HG02973 (cell line): Measurements from ENCODE around the gene PTPRN2.
"Not testable (repeated sequence)": the region's sequence is repeated elsewhere in the genome, so short reads cannot be mapped to it uniquely, and the experiment has no call there.

Source experiments
- ATAC-seq: cut with Tn5 transposase; IDR thresholded peaks from one replicate; pipeline ENCODE4 v1.9.1; 2021; ENCODE audit warnings: moderate library complexity; ENCODE audit not compliant: unreplicated experiment

The PTPRN2 gene

DNA sequence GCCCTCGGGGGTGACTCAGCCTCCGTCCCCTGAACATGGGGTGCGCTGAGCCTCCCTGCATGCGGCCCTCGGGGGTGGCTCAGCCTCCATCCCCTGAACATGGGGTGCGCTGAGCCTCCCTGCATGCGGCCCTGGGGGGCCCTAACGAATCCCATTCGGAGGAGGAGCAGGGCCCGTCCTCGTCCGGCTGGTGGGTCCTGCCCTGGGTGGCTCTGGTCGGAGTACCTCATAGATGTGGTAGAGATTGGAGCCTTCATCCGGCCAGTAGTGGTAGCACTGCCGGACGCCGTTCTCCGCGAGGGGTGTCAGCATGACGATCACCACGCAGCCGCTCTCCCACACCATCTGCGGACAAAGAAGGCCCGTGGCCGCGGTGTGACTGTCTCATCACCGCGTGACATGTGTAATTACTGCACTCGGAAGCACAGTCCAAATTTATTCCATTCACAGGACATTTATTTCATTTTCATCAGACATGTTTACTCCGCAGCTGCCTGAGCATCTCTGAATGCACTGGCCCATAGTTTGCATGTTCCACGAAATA lies 1009.8 kb downstream of the PTPRN2 start:
- ATAC-seq = no peak

DNA sequence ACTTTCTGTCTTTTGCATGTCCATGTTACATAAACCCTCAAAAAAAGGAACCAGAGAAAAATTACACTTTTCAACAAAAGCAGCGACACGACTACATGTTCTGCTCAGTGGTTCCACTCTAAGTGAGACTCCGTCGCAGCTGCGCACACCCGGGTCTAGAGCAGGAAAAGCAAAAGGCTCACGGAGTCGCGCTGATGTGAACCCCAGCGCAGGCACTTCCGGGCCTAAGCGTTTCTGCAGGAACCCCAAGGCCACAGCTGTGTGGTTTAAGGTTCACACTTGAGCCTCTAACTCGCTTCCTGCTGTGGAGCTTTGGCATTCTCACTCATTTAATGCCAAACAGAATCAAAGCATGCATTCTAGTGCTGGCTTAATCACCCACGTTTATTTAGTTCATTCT lies 1010.6 kb downstream of the PTPRN2 start:
- ATAC-seq = no peak

DNA sequence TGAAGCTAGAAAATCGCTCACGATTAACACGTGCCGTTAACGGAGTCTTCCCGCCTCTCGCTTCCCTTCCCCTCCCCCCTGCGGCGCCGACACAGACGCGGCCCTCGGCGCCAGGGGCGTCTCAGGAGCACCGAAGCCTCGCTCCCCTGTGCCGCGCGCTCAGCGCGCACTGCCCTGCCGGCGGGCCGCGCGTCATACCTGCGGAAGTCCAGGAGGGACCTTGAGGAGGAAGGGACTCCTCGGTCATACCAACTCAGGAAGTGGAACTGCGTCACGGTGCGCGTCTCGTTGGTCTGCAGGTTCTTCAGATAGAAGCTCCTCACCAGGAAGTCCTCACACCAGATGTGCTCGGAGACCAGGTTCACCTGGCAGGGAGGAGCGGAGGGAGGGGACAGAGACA lies 1011.2 kb downstream of the PTPRN2 start:
- no peak for ATAC-seq

DNA sequence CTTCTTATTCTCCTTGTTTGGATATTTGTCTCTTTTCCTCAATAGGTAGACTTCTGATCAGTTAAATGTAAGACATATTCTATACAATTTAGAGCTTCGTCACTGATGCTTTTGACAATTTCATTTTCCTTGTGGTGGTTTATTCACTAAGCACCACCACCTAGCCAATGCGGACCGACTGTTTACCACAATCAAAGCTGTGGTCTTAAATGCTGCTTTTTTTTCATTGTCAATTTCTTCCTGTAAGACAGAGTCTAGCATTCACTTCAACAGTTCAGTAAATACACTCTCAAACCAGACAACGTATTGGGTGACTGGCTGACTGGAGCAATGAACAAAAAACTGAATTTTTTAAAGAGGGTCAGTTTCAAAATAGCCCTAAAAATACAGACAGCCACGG lies 1011.8 kb downstream of the PTPRN2 start:
- ATAC-seq = no peak

DNA sequence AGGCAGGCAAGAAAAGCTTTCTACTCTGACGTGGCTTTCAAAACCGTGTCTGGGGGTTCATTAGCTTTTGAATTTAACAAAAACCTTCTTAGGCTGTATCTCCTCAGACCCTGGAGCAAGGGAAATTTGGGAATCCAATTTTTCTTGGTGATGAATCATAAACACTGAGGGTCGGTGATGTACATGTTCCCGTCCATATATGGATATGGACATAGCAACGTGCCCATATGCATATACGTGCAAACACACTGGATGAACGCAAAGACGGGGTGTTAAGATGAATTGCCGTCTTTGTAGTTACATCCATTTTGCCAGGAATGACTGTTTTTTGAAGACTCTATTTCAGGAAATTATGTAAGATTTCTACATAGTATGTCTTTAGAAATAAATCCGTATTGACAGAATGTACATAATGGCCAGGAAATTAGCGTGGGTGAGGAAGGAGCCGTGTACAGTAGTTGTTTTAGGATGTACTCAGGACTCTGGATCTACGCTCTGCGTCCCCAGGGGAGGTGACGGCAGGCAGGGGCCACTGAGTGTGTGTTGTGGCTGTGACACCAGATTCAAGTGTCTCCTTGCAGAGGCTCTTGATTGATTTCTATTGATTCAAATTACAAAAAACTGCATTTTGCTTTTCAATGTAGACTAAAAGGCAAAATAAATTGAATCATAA lies 1012.6 kb downstream of the PTPRN2 start:
- no peak for ATAC-seq

DNA sequence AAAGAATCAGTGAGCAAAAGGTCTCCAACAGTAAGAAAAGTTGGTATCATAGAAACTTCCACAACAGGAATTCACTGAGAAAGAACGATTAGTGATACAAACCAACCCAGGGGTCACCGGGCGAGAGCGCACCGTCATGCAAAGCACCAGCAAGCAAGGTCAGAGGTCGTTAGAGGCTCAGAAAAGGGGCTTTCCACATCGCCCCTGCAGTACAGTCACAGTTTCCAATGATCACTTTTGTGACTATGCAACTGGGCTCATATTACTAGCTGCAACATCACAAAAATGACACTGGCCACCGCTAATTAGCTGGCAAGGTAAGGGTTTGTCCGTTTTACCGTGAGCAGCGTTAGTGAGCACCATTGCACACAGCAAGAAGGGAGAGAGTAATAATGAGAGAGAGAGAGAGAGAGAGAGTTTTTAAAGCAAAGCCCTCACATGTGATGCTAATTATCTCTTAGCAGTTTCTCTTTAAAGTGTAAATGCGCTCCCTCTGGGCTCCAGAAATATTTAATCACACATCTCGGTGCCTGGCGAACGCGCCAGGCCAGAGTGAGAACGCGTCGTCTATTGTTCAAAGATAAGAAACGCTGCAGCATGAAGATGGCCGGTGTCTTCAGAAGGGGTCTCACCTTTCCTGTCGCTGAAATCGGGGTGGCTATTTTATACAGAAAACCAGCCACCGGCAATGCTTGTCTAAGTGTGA lies 1013.4 kb downstream of the PTPRN2 start:
- no peak for ATAC-seq

DNA sequence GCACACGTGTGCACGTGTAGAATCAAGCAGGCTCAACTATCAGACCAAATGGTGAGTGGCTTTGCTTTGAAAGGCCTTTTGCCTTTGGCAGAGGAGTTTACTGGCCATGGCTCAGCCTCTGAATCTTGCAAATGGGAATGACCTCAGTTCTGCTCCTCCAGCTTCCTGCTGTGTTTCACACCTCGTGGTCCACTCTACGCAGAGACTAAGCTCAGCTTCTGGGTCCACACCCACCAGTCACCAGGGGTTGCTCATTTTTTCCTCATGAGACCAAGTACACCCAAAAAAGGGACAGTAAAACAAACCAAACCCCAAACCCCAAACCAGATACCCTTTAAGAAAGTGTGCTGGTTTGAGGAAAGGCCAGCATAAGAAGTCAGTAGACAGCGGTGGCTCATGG lies 1014.4 kb downstream of the PTPRN2 start:
- no peak for ATAC-seq

DNA sequence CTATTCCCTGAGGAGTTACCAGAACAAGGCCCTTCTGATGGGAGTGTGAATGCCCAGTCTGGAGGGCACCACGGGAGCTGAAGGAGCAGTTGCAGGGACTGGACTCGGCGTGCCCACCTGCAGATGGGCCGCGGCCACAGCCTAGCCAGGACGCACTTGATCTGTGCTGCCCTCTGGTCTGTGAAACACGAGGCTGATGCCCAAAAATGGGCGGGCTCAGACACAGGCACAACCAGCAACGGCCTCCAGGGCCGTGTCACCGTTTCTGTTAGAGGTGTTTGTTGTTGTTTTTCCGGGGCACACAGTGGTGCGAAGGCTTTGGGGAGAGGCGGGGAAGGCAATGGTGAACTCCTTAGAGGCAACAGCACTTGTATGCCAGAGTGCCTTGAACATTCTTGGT lies 1015.0 kb downstream of the PTPRN2 start:
- no peak for ATAC-seq

DNA sequence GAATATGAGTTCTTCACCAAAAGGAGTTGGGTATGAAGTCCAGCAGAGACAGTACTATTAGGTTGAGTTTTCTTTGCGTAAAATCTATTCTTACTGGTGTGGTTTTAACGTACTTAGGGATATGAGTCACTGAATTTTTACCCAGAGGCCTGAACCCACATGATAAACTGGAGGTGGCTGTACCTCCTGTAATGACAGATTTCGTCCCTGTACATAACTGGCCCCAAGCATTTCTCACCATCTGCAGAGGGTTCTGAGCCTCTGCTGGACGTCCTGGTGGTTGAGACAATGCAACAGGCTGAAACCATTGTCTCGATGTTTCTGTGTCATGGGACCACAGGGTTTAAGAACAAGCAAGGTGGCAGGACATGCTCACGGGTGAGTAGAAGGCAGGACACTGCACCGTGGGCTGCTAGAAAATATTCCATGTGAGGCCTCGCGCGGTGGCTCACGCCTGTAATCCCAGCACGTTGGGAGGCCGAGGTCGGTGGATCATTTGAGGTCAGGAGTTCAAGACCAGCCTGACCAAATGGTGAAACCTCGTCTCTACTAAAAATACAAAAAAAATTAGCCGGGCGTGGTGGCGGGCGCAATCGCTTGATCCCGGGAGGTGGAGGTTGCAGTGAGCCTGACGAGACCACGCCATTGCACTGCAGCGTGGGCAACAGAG lies 1017.0 kb downstream of the PTPRN2 start:
- ATAC-seq = no peak

DNA sequence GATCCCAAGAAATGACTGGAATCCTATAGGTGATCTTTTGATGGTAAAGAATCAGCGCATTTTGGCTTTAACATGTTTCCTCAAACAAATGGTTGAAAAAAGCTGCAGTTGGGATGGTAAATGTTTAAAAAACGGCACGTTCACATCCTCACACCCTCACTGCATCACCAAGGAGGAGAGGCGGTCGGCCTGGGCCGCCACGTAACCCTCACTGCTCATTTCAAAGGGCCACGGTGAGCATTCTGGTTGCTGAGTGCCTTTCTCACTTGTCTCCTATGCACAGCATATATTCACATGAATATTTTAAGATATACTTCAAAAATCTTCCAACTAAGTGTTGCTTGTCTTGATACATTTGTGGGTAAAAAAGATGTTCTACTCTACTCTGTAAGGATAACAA lies 1017.7 kb downstream of the PTPRN2 start:
- no peak for ATAC-seq

DNA sequence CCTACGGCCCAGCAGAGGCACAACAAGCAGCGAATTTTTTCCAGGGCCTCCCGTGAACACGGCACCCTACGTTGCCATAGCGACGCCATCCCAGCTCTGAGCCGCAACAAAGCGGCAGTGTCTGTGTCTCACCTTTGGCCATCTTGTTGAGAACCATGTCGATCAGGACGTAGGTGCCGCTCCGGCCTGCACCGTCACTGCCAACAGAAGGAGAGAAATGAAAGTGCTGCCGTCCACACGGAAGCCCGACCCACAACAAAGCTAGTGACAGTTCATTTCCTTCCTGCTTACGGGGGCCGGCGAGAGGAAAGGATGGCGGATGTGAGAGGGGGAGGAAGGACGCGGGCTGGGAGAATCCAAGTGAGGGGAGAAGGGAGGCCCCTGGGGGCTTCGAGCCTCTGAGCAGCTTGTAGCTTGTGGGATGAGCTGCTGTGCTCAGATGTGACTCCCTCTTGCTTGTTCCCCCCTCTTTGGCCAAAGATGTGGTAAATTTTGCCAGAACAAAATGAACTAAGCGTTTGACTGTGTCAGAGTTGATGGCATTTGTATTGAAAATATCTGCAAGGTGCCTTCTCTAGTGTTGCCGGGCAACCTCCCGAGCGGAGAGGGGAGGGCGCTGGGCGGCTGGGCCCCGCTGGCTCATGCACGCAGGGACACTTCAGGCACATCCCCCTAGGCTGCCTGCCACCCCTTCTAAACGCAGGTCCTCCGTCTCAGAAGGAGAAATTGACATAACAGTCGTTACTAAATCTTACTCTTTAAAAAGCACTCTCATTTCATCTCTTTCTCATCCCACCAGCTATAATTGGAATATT lies 1018.6 kb downstream of the PTPRN2 start:
- peak; percentile 76 for ATAC-seq

DNA sequence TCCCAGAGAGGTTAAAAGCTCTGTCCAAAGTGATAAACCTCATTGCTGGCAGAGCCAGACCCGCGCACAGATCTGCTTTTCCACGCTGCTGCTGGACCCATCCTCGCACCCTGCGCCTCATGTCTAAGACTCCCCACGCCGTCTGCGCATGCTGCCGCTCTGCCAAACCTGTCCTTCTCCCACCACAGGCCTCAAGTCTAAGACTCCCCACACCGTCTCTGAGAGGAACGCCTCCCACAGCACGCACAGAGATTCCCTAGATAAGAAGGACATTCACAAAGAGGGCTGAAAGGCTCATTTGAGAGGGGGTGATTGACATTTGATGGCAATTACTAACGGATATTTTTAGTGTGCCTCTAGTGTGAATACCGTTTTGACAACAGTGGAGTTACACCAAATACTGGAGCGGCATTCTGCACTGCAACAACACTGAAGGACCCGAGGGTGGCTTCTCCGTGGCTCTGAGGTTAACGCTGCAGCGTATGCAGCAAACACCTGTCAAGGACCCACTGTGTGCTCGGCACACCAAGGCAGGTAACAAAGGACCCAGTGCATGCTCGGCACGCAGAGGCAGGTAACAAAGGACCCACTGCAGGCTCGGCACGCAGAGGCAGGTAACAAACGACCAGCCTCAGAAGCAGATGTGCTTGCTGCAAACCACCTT lies 1019.4 kb downstream of the PTPRN2 start:
- ATAC-seq = no peak

DNA sequence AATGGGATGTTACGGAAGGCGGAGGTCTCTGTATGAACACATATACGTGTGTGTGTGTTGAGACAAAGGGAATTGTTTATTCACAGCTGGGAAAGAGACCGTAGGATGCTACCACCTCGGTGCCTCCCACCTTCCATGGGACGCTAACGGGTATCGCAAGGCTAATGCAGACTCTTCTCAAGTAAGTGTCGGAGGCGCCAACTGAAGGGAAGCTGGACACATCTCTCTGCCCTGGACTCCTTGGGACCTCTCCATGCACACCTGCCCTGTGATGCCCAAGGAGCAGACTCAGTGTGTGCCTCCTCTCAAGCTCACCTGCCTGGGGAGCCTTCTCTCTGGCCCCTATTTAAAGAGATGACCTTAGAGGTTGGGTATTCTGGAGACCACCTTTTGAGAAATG lies 1020.0 kb downstream of the PTPRN2 start:
- no peak for ATAC-seq

DNA sequence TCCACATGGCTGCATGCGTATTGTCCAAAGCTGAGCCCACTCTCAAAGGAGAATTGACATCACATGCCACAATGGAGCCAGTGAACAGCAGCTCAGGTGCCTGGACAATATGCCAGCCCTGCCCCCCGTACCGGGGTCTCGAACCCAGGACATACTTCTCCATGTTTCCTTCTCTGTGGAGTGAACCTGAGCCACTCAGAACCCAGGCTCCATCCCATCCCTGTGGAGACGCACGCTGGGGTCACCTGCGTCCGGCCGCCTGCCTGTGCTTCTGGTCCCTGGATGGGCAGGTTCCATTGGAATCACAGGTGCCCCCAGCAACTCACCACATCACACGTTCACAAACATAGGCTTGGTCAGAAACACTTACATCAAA lies 1021.0 kb downstream of the PTPRN2 start:
- no peak for ATAC-seq

DNA sequence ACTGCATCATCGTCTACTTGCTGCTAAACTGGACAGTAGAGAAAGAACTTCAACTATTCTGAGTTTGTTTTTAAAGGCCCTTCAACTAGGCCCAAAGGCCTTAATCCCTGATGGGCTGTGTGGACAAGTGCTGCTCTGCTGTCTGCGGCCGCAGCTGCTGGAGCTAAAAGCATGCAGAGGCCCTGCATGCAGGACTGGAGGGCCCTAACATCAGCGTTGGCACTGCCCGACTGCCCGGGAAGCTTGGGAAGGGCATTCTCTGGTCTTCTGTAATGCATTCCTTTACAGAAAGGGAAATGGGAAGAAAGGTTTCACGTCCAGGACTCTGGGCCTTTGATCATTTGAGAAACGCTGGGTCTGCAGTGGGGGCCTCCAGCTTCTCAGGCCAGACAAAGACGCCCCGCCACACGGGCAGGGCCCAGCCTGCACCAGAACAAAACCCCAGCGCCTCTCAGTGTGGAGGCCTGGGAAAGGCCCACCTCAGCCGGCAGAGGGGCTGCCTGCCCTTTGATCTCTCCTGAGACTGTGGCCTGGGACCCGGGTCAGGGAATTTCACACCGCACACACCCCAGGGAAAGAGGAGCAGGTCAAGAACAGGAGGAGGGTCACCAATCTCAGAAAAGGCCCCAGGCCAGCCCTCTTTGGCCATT lies 1021.5 kb downstream of the PTPRN2 start:
- no peak for ATAC-seq

DNA sequence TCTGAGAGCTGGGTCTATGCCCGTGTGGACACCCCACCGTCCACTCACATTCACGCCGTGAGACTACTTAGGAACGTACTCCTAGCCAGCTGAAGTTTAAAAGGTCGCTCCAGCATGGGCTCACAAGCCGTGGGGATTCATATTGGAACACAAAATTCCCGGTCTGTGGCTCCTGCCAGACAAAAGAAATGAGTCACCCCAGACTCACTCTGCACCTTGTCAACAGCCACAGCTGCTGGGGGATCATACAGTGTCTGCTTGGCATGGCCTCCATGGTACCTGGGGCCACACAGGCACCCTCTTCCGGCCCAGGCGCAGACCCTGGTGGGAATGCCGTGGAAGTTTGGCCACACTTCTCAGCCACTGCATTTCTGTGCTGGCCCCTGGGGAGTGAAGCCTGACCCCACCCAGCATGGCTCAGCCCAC lies 1022.4 kb downstream of the PTPRN2 start:
- no peak for ATAC-seq

DNA sequence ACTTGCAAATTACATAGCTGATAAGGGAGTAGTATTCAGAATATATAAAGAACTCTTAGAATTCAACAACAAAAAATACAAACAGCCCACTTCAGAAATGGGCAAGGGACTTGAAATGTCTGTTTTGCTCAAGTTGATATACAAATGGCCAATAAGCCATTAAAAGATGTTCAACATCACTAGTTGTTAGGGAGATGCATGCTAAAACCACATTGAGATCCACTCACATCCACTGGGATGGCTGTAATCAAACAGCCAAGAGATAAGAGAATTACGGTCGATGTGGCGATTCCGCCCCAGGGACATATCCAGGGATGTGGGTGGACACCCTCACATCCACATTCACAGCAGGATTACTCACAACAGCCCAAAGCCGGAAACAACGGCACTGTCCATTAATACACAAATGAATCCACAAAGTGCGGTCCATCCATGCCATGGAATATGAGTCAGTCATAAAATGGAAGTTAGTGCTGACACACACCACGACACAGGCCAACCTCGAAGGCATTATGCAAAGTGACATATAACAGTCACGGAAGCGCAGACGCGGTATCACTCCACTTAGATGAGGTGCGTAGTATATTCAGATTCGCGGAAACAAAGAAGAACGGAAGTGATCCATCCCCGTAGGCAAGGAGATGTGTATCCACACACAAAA lies 1023.0 kb downstream of the PTPRN2 start:
- ATAC-seq = no peak

DNA sequence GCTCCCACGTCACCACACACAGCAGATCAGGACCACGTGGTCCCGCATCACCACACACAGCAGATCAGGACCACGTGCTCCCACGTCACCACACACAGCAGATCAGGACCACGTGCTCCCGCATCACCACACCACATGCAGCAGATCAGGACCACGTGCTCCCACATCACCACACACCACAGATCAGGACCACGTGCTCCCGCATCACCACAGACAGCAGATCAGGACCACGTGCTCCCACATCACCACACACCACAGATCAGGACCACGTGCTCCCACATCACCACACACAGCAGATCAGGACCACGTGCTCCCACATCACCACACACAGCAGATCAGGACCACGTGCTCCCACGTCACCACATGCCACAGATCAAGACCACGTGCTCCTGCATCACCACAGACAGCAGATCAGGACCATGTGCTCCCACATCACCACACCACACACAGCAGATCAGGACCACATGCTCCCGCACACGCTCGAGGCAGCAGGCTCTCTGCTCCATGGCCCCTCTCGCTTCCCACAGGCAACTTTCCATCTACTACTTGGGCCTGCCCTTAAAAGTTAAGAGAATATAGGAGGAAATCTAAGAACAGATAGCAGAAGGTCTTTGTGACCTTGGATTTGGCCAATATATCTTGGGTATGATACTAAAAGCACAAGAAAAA lies 1024.0 kb downstream of the PTPRN2 start:
- ATAC-seq = not testable (repeated sequence)
